ENCODE results near the gene MYB.

Gene MYB

GRCh38 chr6:135189344-135189743, 8.2 kb downstream of the MYB start:
- DNase-seq = no peak

- DNase-seq = peak; percentile 96
These were observed 10.6 kb downstream of the MYB start for GRCh38 chr6:135191508-135192255.

- peak; percentile 85 for DNase-seq
These were observed 11.4 kb downstream of the MYB start for GRCh38 chr6:135192256-135193174.

- DNase-seq = no peak
These were observed 12.1 kb downstream of the MYB start for GRCh38 chr6:135193221-135193620.

- DNase-seq = peak; percentile 84
These were observed 13.9 kb downstream of the MYB start for GRCh38 chr6:135195041-135195440.

- DNase-seq = peak; percentile 92
These were observed 14.4 kb downstream of the MYB start for GRCh38 chr6:135195522-135195921.

GRCh38 chr6:135196739-135197510, 15.8 kb downstream of the MYB start:
- DNase-seq = no peak

GRCh38 chr6:135202836-135203235, 21.7 kb downstream of the MYB start:
- no peak for DNase-seq

- DNase-seq = no peak
These were observed 23.8 kb downstream of the MYB start for GRCh38 chr6:135204951-135205350.

- peak; percentile 78 for DNase-seq
These were observed 28.7 kb downstream of the MYB start for GRCh38 chr6:135209803-135210202.

GRCh38 chr6:135210632-135211305, 29.7 kb downstream of the MYB start:
- DNase-seq = no peak

- no peak for DNase-seq
These were observed 30.2 kb downstream of the MYB start for GRCh38 chr6:135211306-135211702.

GRCh38 chr6:135212020-135212806, 31.1 kb downstream of the MYB start:
- peak; percentile 46 for DNase-seq

GRCh38 chr6:135212935-135213334, 31.8 kb downstream of the MYB start:
- no peak for DNase-seq

GRCh38 chr6:135213616-135214015, 32.5 kb downstream of the MYB start:
- no peak for DNase-seq

GRCh38 chr6:135215160-135215559, 34.1 kb downstream of the MYB start:
- DNase-seq = no peak

- no peak for DNase-seq
These were observed 34.5 kb downstream of the MYB start for GRCh38 chr6:135215563-135215962.

- DNase-seq = no peak
These were observed 36.6 kb downstream of the MYB start for GRCh38 chr6:135217663-135218062.

- DNase-seq = no peak
These were observed 38.2 kb downstream of the MYB start for GRCh38 chr6:135219346-135219745.

GRCh38 chr6:135221042-135221441, 39.9 kb downstream of the MYB start:
- no peak for DNase-seq

GRCh38 chr6:135221505-135221904, 40.4 kb downstream of the MYB start:
- DNase-seq = no peak

- DNase-seq = no peak
These were observed 41.5 kb downstream of the MYB start for GRCh38 chr6:135222623-135223022.
